H1 (cell line): Measurements from ENCODE around the gene IQSEC3. TPM values are rescaled to one million over a fixed set of nuclear protein-coding genes. Genes with fewer than 3 reads are reported as not detected.
"Not testable (repeated sequence)": the region's sequence is repeated elsewhere in the genome, so short reads cannot be mapped to it uniquely, and the experiment has no call there.

Experiments
- CTCF ChIA-PET: fragments of 300-600 bp; sonication (Branson Sonifier 250); formaldehyde crosslinking; loops from one replicate; lab custom pipeline; 2021; ENCODE audit not compliant: partially characterized antibody; lab: Charles Lee
- POLR2A ChIA-PET: fragments of 300-600 bp; sonication (Branson Sonifier 250); formaldehyde crosslinking; loops from one replicate; lab custom pipeline; 2021; ENCODE audit warnings: inconsistent platforms; ENCODE audit not compliant: partially characterized antibody; lab: Charles Lee
- DNase-seq, 2 experiments: peaks; one replicate each; pipeline versions ENCODE4 v3.0.0 to v3.0.0-alpha.2; 2010 to 2022; ENCODE audit warnings: low spot score in 2 of 2, low read depth in 1 of 2, mixed read lengths in 1 of 2
- FAIRE-seq: peaks from 2 replicates; lab custom pipeline; 2011; peaks lifted over from hg19 to GRCh38; lab: Jason Lieb, UNC
- H2AFZ ChIP-seq: 2 replicates; pipeline ENCODE4 v1.8.1; 2012; ENCODE audit warnings: low read length, inconsistent platforms
- H2AK5ac ChIP-seq: 2 replicates; pipeline ENCODE4 v1.6.1; 2013; ENCODE audit warnings: low read depth, low read length
- H2BK120ac ChIP-seq: replicated peaks from 2 replicates; pipeline ENCODE3; 2013; ENCODE audit warnings: low read depth, low read length, inconsistent platforms
- H2BK12ac ChIP-seq: 2 replicates; pipeline ENCODE4 v1.6.1; 2013; ENCODE audit warnings: low read depth, low read length
- H2BK15ac ChIP-seq: 2 replicates; pipeline ENCODE4 v1.6.1; 2013; ENCODE audit warnings: low read length
- H2BK20ac ChIP-seq: 2 replicates; pipeline ENCODE4 v1.6.1; 2013; ENCODE audit warnings: low read length
- H2BK5ac ChIP-seq: 2 replicates; pipeline ENCODE4 v1.6.1; 2013; ENCODE audit warnings: low read depth, low read length
- H3K14ac ChIP-seq: 2 replicates; pipeline ENCODE4 v1.6.1; 2013; ENCODE audit warnings: inconsistent platforms; ENCODE audit not compliant: insufficient read length
- H3K18ac ChIP-seq: 2 replicates; pipeline ENCODE4 v1.6.1; 2013; ENCODE audit warnings: low read length; ENCODE audit errors: extremely low read depth
- H3K23ac ChIP-seq: 2 replicates; pipeline ENCODE4 v1.6.1; 2013; ENCODE audit warnings: inconsistent platforms; ENCODE audit not compliant: insufficient read length
- H3K23me2 ChIP-seq: 2 replicates; pipeline ENCODE4 v1.6.1; 2013; ENCODE audit warnings: low read depth, low read length
- H3K27ac ChIP-seq: 2 replicates; pipeline ENCODE4 v1.6.1; 2011; ENCODE audit warnings: low read depth, low read length, inconsistent platforms
- H3K27me3 ChIP-seq, 4 experiments: replicated peaks in 1 of 4; 1 replicate in 1 of 4; 2 replicates in 3 of 4; pipeline versions ENCODE4 v1.6.1 to v1.8.1; 2011 to 2013; ENCODE audit warnings: low read length in 3 of 4, mild to moderate bottlenecking in 3 of 4, inconsistent platforms in 2 of 4, mixed read lengths in 2 of 4, moderate library complexity in 1 of 4; ENCODE audit not compliant: control insufficient read depth in 3 of 4, insufficient read depth in 3 of 4; ENCODE audit errors: extremely low read depth in 1 of 4
- H3K36me3 ChIP-seq, 4 experiments: 2 replicates each; pipeline versions ENCODE4 v1.6.1 to v1.8.1; 2011 to 2013; ENCODE audit warnings: mild to moderate bottlenecking in 4 of 4, low read length in 3 of 4, moderate library complexity in 2 of 4, control low read depth in 1 of 4, inconsistent platforms in 1 of 4; ENCODE audit not compliant: insufficient read depth in 4 of 4, control insufficient read depth in 2 of 4
- H3K4ac ChIP-seq: replicated peaks from 2 replicates; pipeline ENCODE3; 2013; ENCODE audit warnings: low read length, low read depth, mixed read lengths, inconsistent platforms; ENCODE audit not compliant: insufficient read length
- H3K4me1 ChIP-seq, 4 experiments: replicated peaks in 1 of 4; 1 replicate in 1 of 4; 2 replicates in 3 of 4; pipeline versions ENCODE4 v1.6.1 to v1.8.1; 2011 to 2013; ENCODE audit warnings: low read length in 3 of 4, inconsistent platforms in 2 of 4, mixed read lengths in 1 of 4; ENCODE audit not compliant: insufficient read depth in 4 of 4, control insufficient read depth in 3 of 4
- H3K4me2 ChIP-seq, 2 experiments: 2 replicates each; pipeline versions ENCODE4 v1.6.1 to v1.8.1; 2011 to 2013; ENCODE audit warnings: low read depth in 2 of 2, low read length in 2 of 2, control low read depth in 1 of 2, inconsistent platforms in 1 of 2, mild to moderate bottlenecking in 1 of 2; ENCODE audit not compliant: insufficient read depth in 1 of 2
- H3K4me3 ChIP-seq, 4 experiments: fragments of 200-600, 300-600 bp in 1 of 4; sonication (generic), shearing (Covaris generic), sonication (Bioruptor Twin) in 1 of 4; 2 replicates each; pipeline versions ENCODE4 v1.5.1 to v1.8.1; 2011 to 2016; ENCODE audit warnings: low read length in 4 of 4, low read depth in 3 of 4, control low read depth in 2 of 4, inconsistent platforms in 2 of 4, mild to moderate bottlenecking in 2 of 4, mixed read lengths in 1 of 4, moderate library complexity in 1 of 4; ENCODE audit not compliant: insufficient read depth in 2 of 4; ENCODE audit errors: extremely low read depth in 1 of 4
- H3K56ac ChIP-seq: replicated peaks from 2 replicates; pipeline ENCODE3; 2013; ENCODE audit warnings: low read depth, mild to moderate bottlenecking, mixed read lengths, low read length, inconsistent platforms; ENCODE audit not compliant: insufficient read length
- H3K79me1 ChIP-seq: 2 replicates; pipeline ENCODE4 v1.6.1; 2013; ENCODE audit warnings: low read depth, low read length, control low read depth
- H3K79me2 ChIP-seq, 2 experiments: 2 replicates each; pipeline versions ENCODE4 v1.6.1 to v1.8.1; 2012 to 2013; ENCODE audit warnings: low read length in 2 of 2, mild to moderate bottlenecking in 2 of 2, inconsistent platforms in 1 of 2; ENCODE audit not compliant: insufficient read depth in 2 of 2, control insufficient read depth in 1 of 2
- H3K9ac ChIP-seq, 4 experiments: replicated peaks in 1 of 4; 1 replicate in 1 of 4; 2 replicates in 3 of 4; pipeline versions ENCODE4 v1.6.1 to v1.8.1; 2011 to 2013; ENCODE audit warnings: low read depth in 3 of 4, low read length in 3 of 4, control low read depth in 2 of 4, mild to moderate bottlenecking in 2 of 4, moderate library complexity in 2 of 4, inconsistent platforms in 1 of 4; ENCODE audit errors: extremely low read depth in 1 of 4
- H3K9me3 ChIP-seq, 2 experiments: 2 replicates each; pipeline versions ENCODE4 v1.6.1 to v1.8.1; 2012 to 2013; ENCODE audit warnings: mild to moderate bottlenecking in 2 of 2, moderate library complexity in 2 of 2, control low read depth in 1 of 2, inconsistent platforms in 1 of 2, low read depth in 1 of 2, low read length in 1 of 2, mixed read lengths in 1 of 2; ENCODE audit not compliant: insufficient read depth in 2 of 2
- H4K20me1 ChIP-seq, 2 experiments: replicated peaks in 1 of 2; 2 replicates each; pipeline versions ENCODE3 to v1.8.1; 2011 to 2013; ENCODE audit warnings: inconsistent platforms in 2 of 2, low read length in 2 of 2, mild to moderate bottlenecking in 1 of 2; ENCODE audit not compliant: insufficient read depth in 2 of 2, control insufficient read depth in 1 of 2
- H4K5ac ChIP-seq: 2 replicates; pipeline ENCODE4 v1.6.1; 2013; ENCODE audit warnings: low read length, low read depth, mixed read lengths, inconsistent platforms; ENCODE audit not compliant: insufficient read length
- H4K8ac ChIP-seq: 2 replicates; pipeline ENCODE4 v1.8.0; 2013; ENCODE audit warnings: mild to moderate bottlenecking, moderate library complexity, low read length, inconsistent platforms; ENCODE audit not compliant: insufficient read depth; ENCODE audit errors: extremely low read depth
- H4K91ac ChIP-seq: replicated peaks from 2 replicates; pipeline ENCODE3; 2013; ENCODE audit warnings: low read length, mixed read lengths, inconsistent platforms; ENCODE audit not compliant: insufficient read length
- BCL11A ChIP-seq, 2 experiments: IDR thresholded peaks; one replicate each; pipeline ENCODE4 v1.6.1; 2011; ENCODE audit warnings: low read depth in 2 of 2, low read length in 2 of 2, mild to moderate bottlenecking in 2 of 2
- BRCA1 ChIP-seq: IDR thresholded peaks from 2 replicates; pipeline ENCODE4 v1.6.1; 2012; ENCODE audit warnings: low read depth, low read length, improper control_type of control experiment
- EP300 ChIP-seq, 2 experiments: IDR thresholded peaks; 1 replicate in 1 of 2; 2 replicates in 1 of 2; pipeline ENCODE4 v1.6.1; 2011 to 2012; ENCODE audit warnings: low read depth in 2 of 2, low read length in 2 of 2, mild to moderate bottlenecking in 2 of 2, borderline replicate concordance in 1 of 2, inconsistent platforms in 1 of 2, moderate library complexity in 1 of 2
- JUND ChIP-seq: IDR thresholded peaks from 2 replicates; pipeline ENCODE4 v1.6.1; 2011; ENCODE audit warnings: mild to moderate bottlenecking, improper control_type of control experiment, low read length
- NANOG ChIP-seq: IDR thresholded peaks from 2 replicates; pipeline ENCODE4 v1.6.1; 2011; ENCODE audit warnings: low read length, low read depth, mild to moderate bottlenecking, inconsistent platforms; ENCODE audit not compliant: insufficient read depth, poor library complexity, severe bottlenecking
- SUZ12 ChIP-seq: fragments of 200-600 bp; sonication (generic); IDR thresholded peaks from 2 replicates; pipeline ENCODE4 v1.6.1; 2012; ENCODE audit warnings: mild to moderate bottlenecking, inconsistent platforms, low read length, moderate library complexity, mixed read lengths
- TBP ChIP-seq: IDR thresholded peaks from 2 replicates; pipeline ENCODE4 v1.6.1; 2011; ENCODE audit warnings: low read depth, low read length, improper control_type of control experiment
- WGBS, 2 experiments: shearing (Covaris generic) in 1 of 2; methylation state at CpG; one replicate each; pipeline versions ENCODE4 v1.1.6 to v1.1.7; 2013 to 2015; ENCODE audit warnings: low lambda C conversion rate in 2 of 2, mixed read lengths in 2 of 2, inconsistent platforms in 1 of 2, low coverage in 1 of 2, missing lambda C conversion rate in 1 of 2; ENCODE audit not compliant: insufficient replicate concordance in 2 of 2, insufficient coverage in 1 of 2, insufficient read length in 1 of 2; ENCODE audit errors: extremely low coverage in 1 of 2, missing lambda C conversion rate in 1 of 2; 5-methylcytosine and 5-hydroxymethylcytosine counted together
- polyA plus RNA-seq, 7 experiments: library from polyadenylated mRNA; depleted of rRNA in 3 of 7; stranded (reverse) in 5 of 7; unstranded in 2 of 7; fragments of >200 nt in 5 of 7; fragments of 200-250 nt in 2 of 7; gene quantifications; 1 replicate in 5 of 7; 2 replicates in 1 of 7; 4 replicates in 1 of 7; pipeline versions ENCODE4 v1.2.1 to v1.2.3, GENCODE V29; 2011 to 2013; ENCODE audit warnings: missing spikeins in 2 of 7, mixed read lengths in 2 of 7
- total RNA-seq: library from RNA; stranded (reverse); fragmentation: NEBNext Ultra II Directional; extraction: Animal tissue kit (Norgen Biotek cat#: 25700); gene quantifications from 2 replicates; pipeline ENCODE4 v1.2.1, GENCODE V29; 2021

Gene IQSEC3
- total and polyA plus RNA-seq, 2 of the 8 experiments (the other 6 are each of a cell fraction or from before 2014, with no cell fraction given) = 1.2 to 3.1 TPM

GRCh38 chr12:186006-186625, 119.5 kb downstream of the IQSEC3 start (continued):
- no peak for TF ChIP-seq EP300 (IDR thresholded peaks at IDR 0.05; ENCODE audit: borderline replicate concordance in 1 of 2, low read depth in 2 of 2, low read length in 2 of 2)
- TF ChIP-seq JUND = no peak
- TF ChIP-seq BCL11A (IDR thresholded peaks at IDR 0.05; ENCODE audit: low read depth in 2 of 2, low read length in 2 of 2) = no peak
- no peak for TF ChIP-seq NANOG
- no peak for TF ChIP-seq TBP
- no peak for TF ChIP-seq BRCA1
- TF ChIP-seq SUZ12 = no peak

GRCh38 chr12:187986-188909, 121.7 kb downstream of the IQSEC3 start:
- H3K36me3 ChIP-seq, H2BK120ac ChIP-seq, H3K4me1 ChIP-seq, H3K27ac ChIP-seq, H3K23me2 ChIP-seq, FAIRE-seq, DNase-seq, H2AK5ac ChIP-seq, H3K79me1 ChIP-seq, H3K56ac ChIP-seq, H2BK5ac ChIP-seq, H3K79me2 ChIP-seq, H3K14ac ChIP-seq, H3K9me3 ChIP-seq, H3K9ac ChIP-seq, H3K23ac ChIP-seq, H2BK20ac ChIP-seq, H4K20me1 ChIP-seq: not testable (repeated sequence)
- Histone ChIP-seq H2BK15ac (peak overlapping the region; percentile 66; the same call in 1 of the 2 replicates), H4K91ac (peak overlapping the region; percentile 68), H3K4ac (peak overlapping the region; percentile 65), H3K4me2 (peak overlapping the region; percentile 78 to 90), H2BK12ac (peak overlapping the region; percentile 64; the same call in 1 of the 2 replicates), H2AFZ (peak overlapping the region; percentile 99), H3K18ac (peak overlapping the region; percentile 90; the same call in 1 of the 2 replicates), H4K8ac (peak overlapping the region; percentile 84; the same call in 1 of the 2 replicates), H3K4me3 (peak overlapping the region; percentile 42 to 73 (median 58); a peak in 6 of 8 replicates), H3K27me3 (peaks cover 0 to 15% (median 5%) of the 10 kb centered on the region in 4 experiments; a peak in 5 of 7 replicates), H4K5ac (peak overlapping the region; percentile 47)
- ChIA-PET CTCF (interaction anchor here (0.7 to 7.0 kb wide), 21 partner anchors 9 to 108 kb away, joined by 3 to 71 read pairs (median 6); partner anchors contain the start of gene SLC6A12), POLR2A (interaction anchor here (0.7 to 2.1 kb wide), 7 partner anchors 9 to 80 kb away, joined by 3 to 6 read pairs (median 3); no protein-coding TSS in a partner anchor)
- WGBS, 2 experiments = 63% methylated on average over 29 of the region's 53 CpGs; no CpG with 5 or more reads in 1 of the 2 experiments
